OCI-LY7 (cell line): Measurements from ENCODE around the gene PLAAT3. TPM values are rescaled to one million over a fixed set of nuclear protein-coding genes. Genes with fewer than 3 reads are reported as not detected.

Experiments
- BruUV-seq: library from RNA; stranded (reverse); fragments of 400-500 nt; replicated peaks from 2 replicates; lab custom pipeline; 2021; lab: Mats Ljungman, UMichigan
- CTCF ChIA-PET: fragments of 300-600 bp; sonication (Branson Sonifier 250); formaldehyde crosslinking; loops from one replicate; lab custom pipeline; 2022; ENCODE audit warnings: antibody characterized with exemption; ENCODE audit not compliant: unreplicated experiment; lab: Charles Lee
- POLR2A ChIA-PET: fragments of 300-600 bp; sonication (Branson Sonifier 250); formaldehyde crosslinking; loops from one replicate; lab custom pipeline; 2022; ENCODE audit warnings: antibody characterized with exemption; lab: Charles Lee
- DNase-seq: peaks from one replicate; pipeline ENCODE4 v3.0.0-alpha.2; 2015; ENCODE audit warnings: low spot score
- H2AFZ ChIP-seq: fragments of 200-600 bp; sonication (generic), shearing (Covaris generic); 2 replicates; pipeline ENCODE4 v1.6.1; 2014; ENCODE audit warnings: mild to moderate bottlenecking, antibody characterized with exemption, low read length, moderate library complexity
- H3K27ac ChIP-seq: fragments of 200-600 bp; sonication (generic); 2 replicates; pipeline ENCODE4 v1.5.1; 2014; ENCODE audit warnings: mixed run types, low read depth, mild to moderate bottlenecking, moderate library complexity, low read length, inconsistent platforms; ENCODE audit not compliant: poor library complexity, severe bottlenecking
- H3K36me3 ChIP-seq: fragments of 200-600 bp; sonication (generic); 2 replicates; pipeline ENCODE4 v1.6.1; 2014; ENCODE audit warnings: mild to moderate bottlenecking, antibody characterized with exemption, low read length, moderate library complexity, mixed read lengths; ENCODE audit not compliant: insufficient read depth
- H3K4me1 ChIP-seq: fragments of 200-600 bp; sonication (generic); 2 replicates; pipeline ENCODE4 v1.5.1; 2014; ENCODE audit warnings: mild to moderate bottlenecking, low read length; ENCODE audit not compliant: insufficient read depth, poor library complexity, severe bottlenecking
- H3K4me2 ChIP-seq: fragments of 200-600 bp; sonication (generic); 2 replicates; pipeline ENCODE4 v1.6.1; 2014; ENCODE audit warnings: mild to moderate bottlenecking, low read length
- H3K4me3 ChIP-seq: fragments of 200-600 bp; sonication (generic); 2 replicates; pipeline ENCODE4 v1.5.1; 2014; ENCODE audit warnings: mild to moderate bottlenecking, low read depth, low read length; ENCODE audit not compliant: poor library complexity, severe bottlenecking
- H3K79me2 ChIP-seq: fragments of 200-600 bp; sonication (generic); 2 replicates; pipeline ENCODE4 v1.6.1; 2016; ENCODE audit warnings: low read depth, mild to moderate bottlenecking, low read length, moderate library complexity, mixed read lengths; ENCODE audit not compliant: insufficient read depth
- H3K9me2 ChIP-seq: fragments of 200-600 bp; sonication (generic); 2 replicates; pipeline ENCODE4 v1.6.1; 2016; ENCODE audit warnings: mild to moderate bottlenecking, low read length, mixed read lengths; ENCODE audit not compliant: insufficient read depth
- H3K9me3 ChIP-seq: fragments of 200-600 bp; sonication (generic); 2 replicates; pipeline ENCODE4 v1.6.1; 2014; ENCODE audit warnings: mild to moderate bottlenecking, mixed run types, low read length, mixed read lengths
- H4K20me1 ChIP-seq: fragments of 200-600 bp; sonication (generic); 2 replicates; pipeline ENCODE4 v1.6.1; 2014; ENCODE audit warnings: mild to moderate bottlenecking, antibody characterized with exemption, low read length, moderate library complexity, mixed read lengths; ENCODE audit not compliant: insufficient read depth
- EZH2phosphoT487 ChIP-seq: fragments of 200-600 bp; sonication (generic); IDR thresholded peaks from 2 replicates; pipeline ENCODE4 v1.6.1; 2018; ENCODE audit warnings: low read depth, borderline replicate concordance, mild to moderate bottlenecking, mixed run types, antibody characterized with exemption, low read length, moderate library complexity, mixed read lengths
- intact Hi-C: fragments of 100-400 bp; cut with micrococcal nuclease; formaldehyde crosslinking; loops from one replicate; pipeline ENCODE4 v1.10.0; 2022; ENCODE audit not compliant: unreplicated experiment
- total RNA-seq, 2 experiments: library from RNA; depleted of rRNA in 1 of 2; stranded (reverse); fragments of >200 nt in 1 of 2; shearing (Covaris generic) in 1 of 2; gene quantifications; 2 replicates each; pipeline ENCODE4 v1.2.3, GENCODE V29; 2014 to 2022
- TF ChIP-seq, protein P1 (sequence below): fragments of 200-600 bp; sonication (generic); conservative IDR thresholded peaks from 2 replicates; pipeline ENCODE4 v1.5.1; 2014; ENCODE audit warnings: mild to moderate bottlenecking, antibody characterized with exemption, low read length, moderate library complexity, mixed read lengths

Gene PLAAT3
- total RNA-seq, 2 experiments from 2014 or later = 0.70 TPM; not detected in 1

DNA sequence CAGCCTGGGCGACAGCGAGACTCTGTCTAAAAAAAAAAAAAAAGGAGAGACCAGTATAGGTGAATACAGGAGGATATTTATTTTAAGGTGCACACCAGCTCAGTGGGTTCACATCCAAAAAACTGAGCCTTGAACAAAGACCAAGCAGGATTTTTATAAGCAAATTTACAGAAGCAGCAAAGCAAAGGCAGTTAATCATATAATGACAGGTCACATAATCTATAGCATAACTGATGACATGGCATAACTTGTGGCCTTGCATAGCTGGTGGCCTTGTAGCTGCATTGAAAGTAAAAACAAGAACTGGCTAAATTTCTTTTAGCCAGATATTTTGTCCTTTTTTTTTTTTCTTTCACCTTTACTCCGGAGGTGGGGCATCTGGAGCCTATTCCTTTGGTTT lies 2.7 kb upstream of the PLAAT3 start:
- H4K20me1 ChIP-seq = no peaks in the 10 kb centered on the region
- H3K9me2 ChIP-seq = no peaks in the 10 kb centered on the region
- H3K79me2 ChIP-seq = no peaks in the 10 kb centered on the region
- CTCF ChIA-PET = no interaction called here
- no TSS peak for BruUV-seq
- no peak for DNase-seq
- intact Hi-C loops = no loop called here
- POLR2A ChIA-PET = interaction anchor here (0.7 kb wide), 1 partner anchor 498 kb away, joined by 4 read pairs; no protein-coding TSS in a partner anchor
- peaks cover 11% of the 10 kb centered on the region for H3K4me1 ChIP-seq
- TF ChIP-seq, protein P1, sequence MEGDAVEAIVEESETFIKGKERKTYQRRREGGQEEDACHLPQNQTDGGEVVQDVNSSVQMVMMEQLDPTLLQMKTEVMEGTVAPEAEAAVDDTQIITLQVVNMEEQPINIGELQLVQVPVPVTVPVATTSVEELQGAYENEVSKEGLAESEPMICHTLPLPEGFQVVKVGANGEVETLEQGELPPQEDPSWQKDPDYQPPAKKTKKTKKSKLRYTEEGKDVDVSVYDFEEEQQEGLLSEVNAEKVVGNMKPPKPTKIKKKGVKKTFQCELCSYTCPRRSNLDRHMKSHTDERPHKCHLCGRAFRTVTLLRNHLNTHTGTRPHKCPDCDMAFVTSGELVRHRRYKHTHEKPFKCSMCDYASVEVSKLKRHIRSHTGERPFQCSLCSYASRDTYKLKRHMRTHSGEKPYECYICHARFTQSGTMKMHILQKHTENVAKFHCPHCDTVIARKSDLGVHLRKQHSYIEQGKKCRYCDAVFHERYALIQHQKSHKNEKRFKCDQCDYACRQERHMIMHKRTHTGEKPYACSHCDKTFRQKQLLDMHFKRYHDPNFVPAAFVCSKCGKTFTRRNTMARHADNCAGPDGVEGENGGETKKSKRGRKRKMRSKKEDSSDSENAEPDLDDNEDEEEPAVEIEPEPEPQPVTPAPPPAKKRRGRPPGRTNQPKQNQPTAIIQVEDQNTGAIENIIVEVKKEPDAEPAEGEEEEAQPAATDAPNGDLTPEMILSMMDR = no peak
- TF ChIP-seq EZH2phosphoT487 = no peak
- no peak overlapping the region for H2AFZ ChIP-seq
- H3K27ac ChIP-seq = no peak overlapping the region
- H3K4me3 ChIP-seq = no peak overlapping the region
- H3K36me3 ChIP-seq = no peaks in the 10 kb centered on the region
- H3K4me2 ChIP-seq = no peak overlapping the region
- no peaks in the 10 kb centered on the region for H3K9me3 ChIP-seq

DNA sequence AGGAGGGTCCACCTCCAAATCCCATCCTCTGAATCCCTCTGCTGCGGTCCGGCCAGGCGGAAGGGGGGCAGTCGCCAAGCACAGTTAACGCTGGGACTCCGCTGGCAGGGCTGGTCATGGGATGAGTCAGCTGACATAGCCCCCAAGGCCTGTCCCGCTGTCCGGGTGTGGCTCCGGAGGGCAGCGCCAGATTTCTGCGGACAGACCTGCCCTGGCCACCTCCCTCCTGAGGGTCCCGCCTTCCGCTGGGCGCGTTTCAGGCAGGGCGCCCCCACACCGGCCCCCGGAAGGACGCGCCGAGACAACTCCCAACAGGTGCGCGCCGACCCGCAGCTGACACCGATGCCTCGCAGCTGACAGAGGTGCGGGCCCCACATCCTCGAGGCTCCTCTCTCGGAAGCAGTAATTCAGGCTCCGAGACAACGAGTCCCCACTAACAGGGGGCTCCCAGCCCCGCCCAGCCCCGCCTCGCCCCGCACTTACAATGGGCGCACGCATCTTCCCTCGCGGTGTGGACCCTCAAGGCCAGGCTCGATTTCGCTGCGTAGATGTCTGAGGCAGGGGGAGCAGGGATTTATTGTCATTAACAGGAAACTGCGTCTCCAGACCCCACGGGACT lies 607 bp downstream of the PLAAT3 start:
- Histone ChIP-seq H4K20me1 (no peaks in the 10 kb centered on the region), H3K79me2 (no peaks in the 10 kb centered on the region), H3K9me3 (no peaks in the 10 kb centered on the region), H3K4me2 (peak overlapping the region; percentile 45), H3K4me3 (peak overlapping the region; percentile 31), H3K9me2 (no peaks in the 10 kb centered on the region), H3K4me1 (peaks cover 4% of the 10 kb centered on the region), H2AFZ (no peak overlapping the region), H3K27ac (no peak overlapping the region), H3K36me3 (no peaks in the 10 kb centered on the region)
- TF ChIP-seq EZH2phosphoT487 = no peak
- TF ChIP-seq, protein P1 = no peak
- intact Hi-C loops = no loop called here
- BruUV-seq = no TSS peak
- POLR2A ChIA-PET = no interaction called here
- no peak for DNase-seq
- CTCF ChIA-PET = no interaction called here

DNA sequence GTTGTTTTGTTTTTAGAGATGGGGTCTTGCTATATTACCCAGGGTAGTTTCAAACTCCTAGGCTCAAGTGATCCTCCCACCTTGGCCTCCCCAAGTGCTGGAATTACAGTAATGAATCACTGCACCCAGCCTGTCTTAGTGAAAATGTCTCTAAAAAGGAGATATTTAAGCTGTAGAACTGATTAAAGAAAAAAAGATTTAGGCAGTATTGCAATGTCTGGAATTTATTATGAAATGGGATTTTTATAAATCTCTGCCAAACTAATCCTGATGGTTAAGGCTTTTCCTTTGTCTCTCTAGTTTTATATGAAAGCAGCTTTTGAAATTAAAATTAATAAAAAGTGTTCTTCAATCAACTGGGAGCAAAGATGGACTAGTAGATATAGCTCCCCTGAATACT lies 2.1 kb downstream of the PLAAT3 start:
- CTCF ChIA-PET = no interaction called here
- Histone ChIP-seq H3K4me2 (no peak overlapping the region), H3K36me3 (no peaks in the 10 kb centered on the region), H3K9me2 (no peaks in the 10 kb centered on the region), H2AFZ (no peak overlapping the region), H4K20me1 (no peaks in the 10 kb centered on the region), H3K4me3 (no peak overlapping the region), H3K27ac (no peak overlapping the region), H3K79me2 (no peaks in the 10 kb centered on the region), H3K4me1 (peaks cover 4% of the 10 kb centered on the region), H3K9me3 (no peaks in the 10 kb centered on the region)
- no peak for DNase-seq
- no TSS peak for BruUV-seq
- TF ChIP-seq, protein P1 = no peak
- no peak for TF ChIP-seq EZH2phosphoT487
- intact Hi-C loops = no loop called here
- POLR2A ChIA-PET = no interaction called here
